ENCODE measurements around the gene SETBP1.

DNA sequence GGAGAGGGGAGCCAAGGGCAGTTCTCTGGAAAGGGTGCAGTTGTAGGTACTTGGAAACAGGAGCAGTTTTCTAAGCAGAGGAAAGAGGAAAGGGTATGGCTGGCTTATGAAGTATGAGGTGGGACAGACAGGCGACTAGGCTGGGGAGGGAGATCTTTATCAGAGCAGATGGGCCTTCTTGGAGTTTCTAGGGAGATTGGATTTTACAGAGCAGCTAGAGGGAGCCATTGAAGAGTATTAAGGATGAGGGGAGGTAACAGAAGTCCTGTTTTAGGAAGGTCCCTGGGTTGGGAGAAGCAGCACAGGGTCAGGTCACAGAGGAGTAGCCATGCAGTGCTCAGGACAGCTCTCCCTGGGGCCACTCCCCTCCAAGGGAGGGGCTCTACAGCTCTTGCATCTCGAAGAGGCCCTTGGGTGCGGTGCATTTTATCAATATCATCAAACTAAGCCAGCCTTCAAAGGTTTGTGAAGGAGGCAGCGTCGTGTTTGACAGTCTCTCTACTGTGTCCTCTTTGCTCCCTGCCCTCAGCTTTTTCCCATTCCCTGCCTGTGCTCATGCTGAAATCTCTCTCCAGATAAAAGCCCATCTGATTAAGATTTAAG, 154.3 kb downstream of the SETBP1 start:
- TF ChIP-seq CTCF (IDR thresholded peaks at IDR 0.05) (no peak), POLR2A (IDR thresholded peaks at IDR 0.05) (no peak), POLR2AphosphoS5 (IDR thresholded peaks at IDR 0.05) (no peak)

Data from stomach (tissue), 4 donors.